ENCODE measurements around the gene TAOK3. TPM values are rescaled to one million over a fixed set of nuclear protein-coding genes. Genes with fewer than 3 reads are reported as not detected.

The TAOK3 gene
- total RNA-seq, 2 donors from 2014 or later = 39.5 to 50.5 TPM

GRCh38 chr12:118304093-118304492 lies 68.6 kb downstream of the TAOK3 start:
- no peak for DNase-seq
- Histone ChIP-seq H3K27me3 (no peaks in the 10 kb centered on the region), H3K4me1 (no peaks in the 10 kb centered on the region), H3K36me3 (no peaks in the 10 kb centered on the region), H3K9ac (ENCODE audit: low read depth in 2 of 2, low read length in 2 of 2) (no peak overlapping the region), H3K4me3 (no peak overlapping the region), H3K27ac (no peak overlapping the region), H3K9me3 (no peaks in the 10 kb centered on the region)
- TF ChIP-seq CTCF (IDR thresholded peaks at IDR 0.05) = no peak
- intact Hi-C loops (cut with DNase I) = no loop called here

- no peak for TF ChIP-seq CTCF (IDR thresholded peaks at IDR 0.05)
- H3K4me1 ChIP-seq = no peaks in the 10 kb centered on the region
- no peak overlapping the region for H3K4me3 ChIP-seq
- H3K36me3 ChIP-seq = no peaks in the 10 kb centered on the region
- intact Hi-C loops (cut with DNase I) = no loop called here
- no peak overlapping the region for H3K9ac ChIP-seq (ENCODE audit: low read depth in 2 of 2, low read length in 2 of 2)
- H3K27me3 ChIP-seq = no peaks in the 10 kb centered on the region
- no peak overlapping the region for H3K27ac ChIP-seq
- H3K9me3 ChIP-seq = no peaks in the 10 kb centered on the region
- no peak for DNase-seq
Measured at GRCh38 chr12:118302053-118302452, 70.7 kb downstream of the TAOK3 start.

DNA sequence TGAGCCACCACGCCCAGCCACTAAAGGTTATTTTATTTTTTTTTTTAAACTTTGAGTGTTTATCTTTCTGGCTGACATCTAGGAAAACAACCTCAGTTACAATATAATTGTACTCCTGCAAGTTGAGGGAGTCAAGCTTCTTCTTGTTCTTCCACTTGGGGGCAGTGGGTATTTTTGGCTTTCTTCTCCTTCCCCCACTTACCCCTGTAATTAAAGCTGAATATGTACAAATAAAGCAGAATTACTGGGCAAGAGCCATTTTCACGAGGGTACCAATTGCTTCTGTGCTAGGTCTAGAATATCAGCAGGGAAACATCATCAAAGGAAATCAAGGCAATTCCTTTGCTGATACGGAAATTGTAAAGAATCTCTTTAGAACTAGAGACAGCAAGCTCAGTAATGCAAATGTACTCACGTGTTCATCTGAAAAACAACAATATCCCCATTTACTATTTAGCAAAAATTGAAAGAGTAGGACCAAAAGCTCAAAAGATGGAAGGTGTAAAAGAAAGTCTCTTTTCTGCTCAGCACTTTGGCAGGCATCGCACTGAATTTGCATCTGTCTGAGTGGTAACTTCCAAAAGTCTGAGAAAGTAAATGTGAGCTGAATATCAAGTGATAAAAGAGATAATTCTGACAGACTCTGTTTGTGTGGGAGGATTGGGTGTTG lies 72.8 kb downstream of the TAOK3 start:
- Histone ChIP-seq H3K27ac (no peak overlapping the region), H3K9ac (ENCODE audit: low read depth in 2 of 2, low read length in 2 of 2) (no peak overlapping the region), H3K4me1 (no peaks in the 10 kb centered on the region), H3K36me3 (no peaks in the 10 kb centered on the region), H3K4me3 (no peak overlapping the region), H3K27me3 (no peaks in the 10 kb centered on the region), H3K9me3 (no peaks in the 10 kb centered on the region)
- intact Hi-C loops (cut with DNase I) = no loop called here
- TF ChIP-seq CTCF (IDR thresholded peaks at IDR 0.05) = no peak
- no peak for DNase-seq

DNA sequence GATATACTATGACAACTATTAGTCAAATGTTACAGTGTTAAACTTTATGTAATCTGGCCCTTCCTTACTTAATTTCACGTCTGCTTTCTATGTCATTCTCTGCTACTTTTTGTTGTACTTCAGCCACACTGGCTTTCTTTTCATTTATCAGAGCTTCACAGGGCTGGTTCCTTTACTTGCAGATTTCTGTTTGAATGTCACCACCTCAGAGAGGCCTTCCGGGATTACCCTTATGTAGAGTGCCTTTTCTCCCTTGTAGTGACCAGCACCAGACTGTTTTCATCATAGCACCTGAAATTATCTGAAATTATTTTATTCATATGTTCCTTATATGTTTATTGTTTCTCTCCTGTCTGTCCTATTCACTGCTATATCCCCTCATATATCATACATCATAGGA lies 75.4 kb downstream of the TAOK3 start:
- TF ChIP-seq CTCF (IDR thresholded peaks at IDR 0.05) = no peak

GRCh38 chr12:118292836-118293235 lies 79.9 kb downstream of the TAOK3 start:
- no peaks in the 10 kb centered on the region for H3K27me3 ChIP-seq
- no peak overlapping the region for H3K4me3 ChIP-seq
- H3K4me1 ChIP-seq = no peaks in the 10 kb centered on the region
- H3K9ac ChIP-seq (ENCODE audit: low read depth in 2 of 2, low read length in 2 of 2) = no peak overlapping the region
- H3K36me3 ChIP-seq = no peaks in the 10 kb centered on the region
- no peak for DNase-seq
- TF ChIP-seq CTCF (IDR thresholded peaks at IDR 0.05) = no peak
- intact Hi-C loops (cut with DNase I) = no loop called here
- H3K27ac ChIP-seq = no peak overlapping the region
- H3K9me3 ChIP-seq = no peaks in the 10 kb centered on the region

More for the DNA sequence above, 75.4 kb downstream of the TAOK3 start:
- no peak for DNase-seq
- intact Hi-C loops (cut with DNase I) = no loop called here
- Histone ChIP-seq H3K27me3 (no peaks in the 10 kb centered on the region), H3K27ac (no peak overlapping the region), H3K4me1 (no peaks in the 10 kb centered on the region), H3K36me3 (no peaks in the 10 kb centered on the region), H3K9ac (ENCODE audit: low read depth in 2 of 2, low read length in 2 of 2) (no peak overlapping the region), H3K4me3 (no peak overlapping the region), H3K9me3 (no peaks in the 10 kb centered on the region)

Data from colonic mucosa (tissue), 4 donors.